GM23248 (cell line): ENCODE measurements around the gene TULP4. TPM values are rescaled to one million over a fixed set of nuclear protein-coding genes. Genes with fewer than 3 reads are reported as not detected.

Source experiments
- DNase-seq: peaks from one replicate; pipeline ENCODE4 v3.0.0-alpha.2; 2015
- H2AFZ ChIP-seq: fragments of 200-600 bp; sonication (generic); 2 replicates; pipeline ENCODE4 v1.6.1; 2016; ENCODE audit warnings: antibody characterized with exemption
- H3F3A ChIP-seq: fragments of 200-600 bp; sonication (generic); 2 replicates; pipeline ENCODE4 v1.6.1; 2016; ENCODE audit warnings: mild to moderate bottlenecking, antibody characterized with exemption, mixed run types; ENCODE audit not compliant: insufficient read depth
- H3K27ac ChIP-seq: fragments of 200-600 bp; sonication (generic); 2 replicates; pipeline ENCODE4 v1.5.1; 2016; ENCODE audit warnings: mild to moderate bottlenecking
- H3K27me3 ChIP-seq: fragments of 200-600 bp; sonication (generic); replicated peaks from 2 replicates; pipeline ENCODE4 v1.6.1; 2016; ENCODE audit warnings: mild to moderate bottlenecking; ENCODE audit not compliant: insufficient read depth
- H3K36me3 ChIP-seq: fragments of 200-600 bp; sonication (generic); 2 replicates; pipeline ENCODE4 v1.6.1; 2016; ENCODE audit warnings: low read depth, mild to moderate bottlenecking
- H3K4me1 ChIP-seq: fragments of 200-600 bp; sonication (generic); 2 replicates; pipeline ENCODE4 v1.6.1; 2016; ENCODE audit warnings: mild to moderate bottlenecking; ENCODE audit not compliant: insufficient read depth
- H3K4me2 ChIP-seq: fragments of 200-600 bp; sonication (generic); one replicate; pipeline ENCODE4 v1.6.1; 2016; ENCODE audit warnings: mild to moderate bottlenecking; ENCODE audit not compliant: unreplicated experiment
- H3K4me3 ChIP-seq: fragments of 200-600 bp; sonication (generic); 2 replicates; pipeline ENCODE4 v1.5.1; 2016; ENCODE audit warnings: mild to moderate bottlenecking
- H3K79me2 ChIP-seq: fragments of 200-600 bp; sonication (generic); 2 replicates; pipeline ENCODE4 v1.6.1; 2016; ENCODE audit warnings: mild to moderate bottlenecking; ENCODE audit not compliant: insufficient read depth
- H3K9ac ChIP-seq: fragments of 200-600 bp; sonication (generic); 2 replicates; pipeline ENCODE4 v1.6.1; 2016; ENCODE audit warnings: mild to moderate bottlenecking
- H3K9me2 ChIP-seq: fragments of 200-600 bp; sonication (generic); 2 replicates; pipeline ENCODE4 v1.6.1; 2016; ENCODE audit warnings: mixed run types, mild to moderate bottlenecking, moderate library complexity; ENCODE audit not compliant: insufficient read depth
- H3K9me3 ChIP-seq: fragments of 200-600 bp; sonication (generic); one replicate; pipeline ENCODE4 v1.6.1; 2017; ENCODE audit warnings: low read depth
- H4K20me1 ChIP-seq: fragments of 200-600 bp; sonication (generic); 2 replicates; pipeline ENCODE4 v1.6.0; 2016; ENCODE audit not compliant: insufficient read depth
- EZH2 ChIP-seq: fragments of 200-600 bp; sonication (generic); IDR thresholded peaks from 2 replicates; pipeline ENCODE4 v1.6.1; 2018; ENCODE audit warnings: antibody characterized with exemption, mild to moderate bottlenecking; ENCODE audit not compliant: insufficient read depth, poor library complexity, severe bottlenecking
- EZH2phosphoT487 ChIP-seq: fragments of 200-600 bp; sonication (generic); IDR thresholded peaks from 2 replicates; pipeline ENCODE4 v1.6.1; 2018; ENCODE audit warnings: antibody characterized with exemption, moderate library complexity, mild to moderate bottlenecking, low read depth; ENCODE audit not compliant: insufficient read depth
- WGBS, 2 experiments: methylation state at CpG; one replicate each; pipeline ENCODE4 v1.1.6; 2015 to 2017; ENCODE audit warnings: low lambda C conversion rate in 2 of 2, low coverage in 1 of 2; ENCODE audit errors: missing lambda C conversion rate in 2 of 2; 5-methylcytosine and 5-hydroxymethylcytosine counted together
- in situ Hi-C: fragments of 300-500 bp; cut with MboI; formaldehyde crosslinking; loops from 2 replicates; pipeline ENCODE4 v1.15.0; 2020
- polyA plus RNA-seq: library from polyadenylated mRNA; unstranded; fragments of >200 nt; fragmentation: Nextera tagmentation; extraction: Ambion mirVana; gene quantifications from 2 replicates; pipeline ENCODE4 v1.2.1, GENCODE V29; 2016
- total RNA-seq: library from RNA; depleted of rRNA; stranded (reverse); fragments of >200 nt; shearing (Covaris generic); gene quantifications from 2 replicates; pipeline ENCODE4 v1.2.3, GENCODE V29; 2014

Gene TULP4
- total and polyA plus RNA-seq, 2 experiments from 2014 or later, result 21.5 to 38.7 TPM

- H3K4me2 ChIP-seq, result no peak overlapping the region
- in situ Hi-C loops, result no loop called here
- TF ChIP-seq EZH2phosphoT487 (no peak), EZH2 (no peak)
- H2AFZ ChIP-seq, result no peak overlapping the region
- H3K27me3 ChIP-seq, result no peaks in the 10 kb centered on the region
- H4K20me1 ChIP-seq, result no peaks in the 10 kb centered on the region
- H3K36me3 ChIP-seq, result no peaks in the 10 kb centered on the region; the same call in 1 of the 2 replicates
- DNase-seq, result no peak
- no peaks in the 10 kb centered on the region for H3K9me3 ChIP-seq
- no peaks in the 10 kb centered on the region for H3K9me2 ChIP-seq
- peaks cover 29% of the 10 kb centered on the region for H3K79me2 ChIP-seq
- no peak overlapping the region for H3K9ac ChIP-seq
- whole genome bisulfite sequencing, 2 experiments, result 92 to 93% methylated on average over 9 of the region's 9 CpGs
- no peak overlapping the region for H3K4me3 ChIP-seq
- H3F3A ChIP-seq, result no peaks in the 10 kb centered on the region; the same call in 1 of the 2 replicates
- no peaks in the 10 kb centered on the region for H3K4me1 ChIP-seq
- no peak overlapping the region for H3K27ac ChIP-seq
Observed at GRCh38 chr6:158313989-158314388, 1.7 kb downstream of the TULP4 start.

- Histone ChIP-seq H3K27ac (no peak overlapping the region), H3K36me3 (no peaks in the 10 kb centered on the region; the same call in 1 of the 2 replicates), H3K4me1 (no peaks in the 10 kb centered on the region), H3K9ac (no peak overlapping the region), H3F3A (no peaks in the 10 kb centered on the region; the same call in 1 of the 2 replicates), H4K20me1 (no peaks in the 10 kb centered on the region), H3K4me3 (no peak overlapping the region), H3K9me3 (no peaks in the 10 kb centered on the region), H3K9me2 (no peaks in the 10 kb centered on the region), H2AFZ (no peak overlapping the region), H3K4me2 (no peak overlapping the region), H3K27me3 (no peaks in the 10 kb centered on the region), H3K79me2 (peaks cover 36% of the 10 kb centered on the region)
- in situ Hi-C loops, result no loop called here
- no peak for DNase-seq
- 94 to 97% methylated on average over 3 of the region's 3 CpGs for WGBS, 2 experiments
- no peak for TF ChIP-seq EZH2
- no peak for TF ChIP-seq EZH2phosphoT487
Observed at GRCh38 chr6:158314737-158315136, 2.5 kb downstream of the TULP4 start.

GRCh38 chr6:158316022-158316421, 3.8 kb downstream of the TULP4 start:
- Histone ChIP-seq H2AFZ (no peak overlapping the region), H4K20me1 (no peaks in the 10 kb centered on the region), H3K36me3 (no peaks in the 10 kb centered on the region; the same call in 1 of the 2 replicates), H3K9me3 (no peaks in the 10 kb centered on the region), H3K9me2 (no peaks in the 10 kb centered on the region), H3F3A (no peaks in the 10 kb centered on the region; the same call in 1 of the 2 replicates), H3K9ac (no peak overlapping the region), H3K27ac (no peak overlapping the region), H3K4me1 (no peaks in the 10 kb centered on the region), H3K27me3 (no peaks in the 10 kb centered on the region), H3K4me2 (no peak overlapping the region), H3K79me2 (peaks cover 46% of the 10 kb centered on the region), H3K4me3 (no peak overlapping the region)
- DNase-seq, result peak; percentile 2
- no peak for TF ChIP-seq EZH2phosphoT487
- 78 to 86% methylated on average over 3 of the region's 3 CpGs for WGBS, 2 experiments
- in situ Hi-C loops, result no loop called here

DNA sequence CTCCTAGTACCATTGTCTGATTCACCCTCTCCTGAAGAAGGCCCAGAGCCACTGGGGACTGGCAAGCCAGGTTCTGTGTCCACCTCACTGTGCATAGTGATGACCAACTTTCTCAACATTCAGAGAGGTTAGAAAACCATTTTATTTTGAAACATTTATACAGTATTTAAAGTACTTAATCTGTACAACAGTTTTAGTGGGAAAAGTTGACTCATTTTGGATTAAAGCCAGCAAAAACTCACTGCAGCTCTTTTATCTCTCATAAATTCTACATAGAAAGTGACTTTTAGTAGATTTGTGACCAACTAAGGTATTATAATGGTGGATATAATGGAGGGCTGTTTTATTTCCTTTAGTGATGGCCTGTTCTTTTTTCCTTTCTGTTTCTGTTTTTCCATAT, 9.7 kb downstream of the TULP4 start:
- Histone ChIP-seq H3K36me3 (no peaks in the 10 kb centered on the region), H3K9me3 (no peaks in the 10 kb centered on the region), H3K27ac (no peak overlapping the region), H3K27me3 (no peaks in the 10 kb centered on the region), H3K9ac (no peak overlapping the region), H2AFZ (no peak overlapping the region), H3K9me2 (no peaks in the 10 kb centered on the region), H3K4me2 (no peak overlapping the region), H3K79me2 (peaks cover 65% of the 10 kb centered on the region), H3K4me1 (peaks cover 28% of the 10 kb centered on the region), H4K20me1 (no peaks in the 10 kb centered on the region), H3K4me3 (no peak overlapping the region), H3F3A (no peaks in the 10 kb centered on the region)
- in situ Hi-C loops, result no loop called here
- DNase-seq, result peak; percentile 52
- TF ChIP-seq EZH2, result no peak
- no peak for TF ChIP-seq EZH2phosphoT487

GRCh38 chr6:158322400-158322723, 10.1 kb downstream of the TULP4 start:
- TF ChIP-seq EZH2 (no peak), EZH2phosphoT487 (no peak)
- DNase-seq, result no peak
- peaks cover 69% of the 10 kb centered on the region for H3K79me2 ChIP-seq
- H3K36me3 ChIP-seq, result no peaks in the 10 kb centered on the region
- no peaks in the 10 kb centered on the region for H3F3A ChIP-seq
- no peaks in the 10 kb centered on the region for H3K27me3 ChIP-seq
- no peak overlapping the region for H3K9ac ChIP-seq
- H3K4me3 ChIP-seq, result no peak overlapping the region
- peaks cover 28% of the 10 kb centered on the region for H3K4me1 ChIP-seq
- in situ Hi-C loops, result no loop called here
- no peaks in the 10 kb centered on the region for H3K9me2 ChIP-seq
- H3K27ac ChIP-seq, result no peak overlapping the region
- H3K9me3 ChIP-seq, result no peaks in the 10 kb centered on the region
- no peak overlapping the region for H3K4me2 ChIP-seq
- H4K20me1 ChIP-seq, result no peaks in the 10 kb centered on the region
- no peak overlapping the region for H2AFZ ChIP-seq
